Endothelial cell of umbilical vein (primary cell): ENCODE data around the gene AACS. TPM values are rescaled to one million over a fixed set of nuclear protein-coding genes. Genes with fewer than 3 reads are reported as not detected.

ENCODE experiments used
- BruUV-seq: library from RNA; stranded (reverse); fragments of 400-500 nt; replicated peaks from 2 replicates; lab custom pipeline; 2021; lab: Mats Ljungman, UMichigan
- CTCF ChIA-PET: fragments of 300-600, 350-600 bp; sonication (Branson Sonifier 250); formaldehyde crosslinking; loops from one replicate; lab custom pipeline; 2021; ENCODE audit warnings: antibody characterized with exemption, inconsistent platforms; lab: Charles Lee
- POLR2A ChIA-PET: fragments of 300-600, 350-600 bp; sonication (Branson Sonifier 250); formaldehyde crosslinking; loops from one replicate; lab custom pipeline; 2021; ENCODE audit warnings: antibody characterized with exemption, inconsistent platforms; lab: Charles Lee
- DNase-seq: peaks from one replicate; pipeline ENCODE4 v3.0.0-alpha.2; 2011; ENCODE audit warnings: low read depth, low spot score
- FAIRE-seq: peaks from 2 replicates; lab custom pipeline; 2011; peaks lifted over from hg19 to GRCh38; lab: Jason Lieb, UNC
- H2AFZ ChIP-seq: 2 replicates; pipeline ENCODE4 v1.6.0; 2012; ENCODE audit warnings: low read depth, low read length, control low read depth, inconsistent platforms
- H3K27ac ChIP-seq: 2 replicates; pipeline ENCODE4 v1.5.1; 2011; ENCODE audit warnings: low read depth, mild to moderate bottlenecking, control low read depth, low read length, moderate library complexity; ENCODE audit not compliant: insufficient read depth
- H3K27me3 ChIP-seq, 2 experiments: 2 replicates each; pipeline versions ENCODE4 v1.6.0 to v1.6.1; 2011; ENCODE audit warnings: low read length in 2 of 2, mixed read lengths in 1 of 2; ENCODE audit not compliant: control insufficient read depth in 2 of 2, insufficient read depth in 2 of 2
- H3K36me3 ChIP-seq, 2 experiments: 2 replicates in 1 of 2; 3 replicates in 1 of 2; pipeline ENCODE4 v1.5.1; 2011; ENCODE audit warnings: low read length in 2 of 2, mild to moderate bottlenecking in 1 of 2, moderate library complexity in 1 of 2; ENCODE audit not compliant: control insufficient read depth in 2 of 2, insufficient read depth in 2 of 2; ENCODE audit errors: extremely low read depth in 1 of 2
- H3K4me1 ChIP-seq: 3 replicates; pipeline ENCODE4 v1.5.1; 2011; ENCODE audit warnings: mild to moderate bottlenecking, low read length; ENCODE audit not compliant: control insufficient read depth, insufficient read depth; ENCODE audit errors: extremely low read depth
- H3K4me2 ChIP-seq: 2 replicates; pipeline ENCODE4 v1.6.1; 2011; ENCODE audit warnings: low read length, control low read depth, mixed read lengths; ENCODE audit not compliant: insufficient read depth
- H3K4me3 ChIP-seq, 3 experiments: fragments of 200-600 bp in 1 of 3; sonication (generic), shearing (Covaris generic) in 1 of 3; replicated peaks in 1 of 3; 2 replicates each; pipeline ENCODE4 v1.5.1; 2011 to 2016; ENCODE audit warnings: control low read depth in 3 of 3, low read length in 3 of 3, mild to moderate bottlenecking in 2 of 3, inconsistent platforms in 1 of 3, low read depth in 1 of 3, moderate library complexity in 1 of 3; ENCODE audit not compliant: insufficient read depth in 1 of 3
- H3K79me2 ChIP-seq: 2 replicates; pipeline ENCODE4 v1.6.0; 2012; ENCODE audit warnings: low read length, inconsistent platforms; ENCODE audit not compliant: control insufficient read depth, insufficient read depth
- H3K9ac ChIP-seq: replicated peaks from 2 replicates; pipeline ENCODE3; 2011; ENCODE audit warnings: low read length, control low read depth; ENCODE audit not compliant: insufficient read depth; ENCODE audit errors: extremely low read depth
- H3K9me1 ChIP-seq: replicated peaks from 3 replicates; pipeline ENCODE4 v1.6.0; 2011; ENCODE audit warnings: mild to moderate bottlenecking, low read length; ENCODE audit not compliant: control insufficient read depth, insufficient read depth; ENCODE audit errors: extremely low read depth
- H3K9me3 ChIP-seq: replicated peaks from 2 replicates; pipeline ENCODE4 v1.5.1; 2012; ENCODE audit warnings: low read length, inconsistent platforms; ENCODE audit not compliant: control insufficient read depth, insufficient read depth
- H4K20me1 ChIP-seq: replicated peaks from 2 replicates; pipeline ENCODE3; 2011; ENCODE audit warnings: mild to moderate bottlenecking, low read length; ENCODE audit not compliant: control insufficient read depth, insufficient read depth; ENCODE audit errors: extremely low read depth
- CTCF ChIP-seq, 2 donors: IDR thresholded peaks; 1 replicate in 1 of 2; 2 replicates in 1 of 2; pipeline ENCODE4 v1.5.1; 2011; ENCODE audit warnings: low read length in 2 of 2, mild to moderate bottlenecking in 2 of 2, moderate library complexity in 2 of 2, control low read depth in 1 of 2, inconsistent platforms in 1 of 2, low read depth in 1 of 2; ENCODE audit not compliant: insufficient read depth in 1 of 2; ENCODE audit errors: extremely low read depth in 1 of 2
- EZH2 ChIP-seq: IDR thresholded peaks from 2 replicates; pipeline ENCODE4 v1.6.1; 2012; ENCODE audit warnings: borderline replicate concordance, low read depth, mild to moderate bottlenecking, moderate library complexity, low read length, inconsistent platforms; ENCODE audit not compliant: severe bottlenecking
- FOS ChIP-seq: IDR thresholded peaks from 2 replicates; pipeline ENCODE4 v1.6.1; 2011; ENCODE audit warnings: mild to moderate bottlenecking, low read length, moderate library complexity, borderline replicate concordance; ENCODE audit not compliant: insufficient read depth
- GATA2 ChIP-seq: IDR thresholded peaks from 2 replicates; pipeline ENCODE4 v1.7.0; 2011; ENCODE audit warnings: low read depth, mild to moderate bottlenecking, moderate library complexity, mixed read lengths, low read length; ENCODE audit not compliant: insufficient read length, insufficient read depth
- JUN ChIP-seq: IDR thresholded peaks from 2 replicates; pipeline ENCODE4 v1.6.1; 2011; ENCODE audit warnings: borderline replicate concordance, low read depth; ENCODE audit not compliant: insufficient read length, insufficient read depth
- MAX ChIP-seq: IDR thresholded peaks from 2 replicates; pipeline ENCODE4 v1.6.1; 2011; ENCODE audit not compliant: insufficient read depth, insufficient read length
- MYC ChIP-seq: IDR thresholded peaks from one replicate; pipeline ENCODE4 v1.6.1; 2011; ENCODE audit warnings: mild to moderate bottlenecking, low read depth, low read length
- POLR2A ChIP-seq: IDR thresholded peaks from 2 replicates; pipeline ENCODE4 v1.6.1; 2012; ENCODE audit warnings: low read depth, mild to moderate bottlenecking, control low read depth, low read length
- POLR2AphosphoS5 ChIP-seq: IDR thresholded peaks from 2 replicates; pipeline ENCODE4 v1.6.1; 2012; ENCODE audit warnings: low read depth, mild to moderate bottlenecking, control low read depth, low read length, moderate library complexity; ENCODE audit not compliant: insufficient read depth
- dilution Hi-C: fragments of 300-500 bp; cut with MboI; formaldehyde crosslinking; loops from one replicate; pipeline ENCODE4 v1.15.0; 2019; ENCODE audit warnings: low sequenced_read_pairs; ENCODE audit not compliant: extremely low pct_ligation_motif_present
- intact Hi-C: fragments of 100-400 bp; cut with micrococcal nuclease; formaldehyde crosslinking; loops from one replicate; pipeline ENCODE4 v1.10.0; 2022
- polyA plus RNA-seq, 4 experiments: library from polyadenylated mRNA; depleted of rRNA in 3 of 4; stranded (reverse) in 3 of 4; unstranded in 1 of 4; fragments of >200 nt; gene quantifications; 2 replicates each; pipeline versions ENCODE4 v1.2.1 to v1.2.3, GENCODE V29; 2011 to 2012; ENCODE audit warnings: missing spikeins in 1 of 4
- total RNA-seq: library from RNA; stranded (reverse); gene quantifications from 2 replicates; pipeline ENCODE4 v1.2.3, GENCODE V29; 2021

Gene AACS
- total and polyA plus RNA-seq, 2 donors (not counting 3 experiments of a cell fraction or from before 2014, with no cell fraction given) = 34.7 to 40.3 TPM

GRCh38 chr12:125157177-125157576 lies 91.9 kb downstream of the AACS start:
- intact Hi-C loops = loop anchor here (5.0 kb wide), 1 partner anchor 1975 kb away; no protein-coding TSS in a partner anchor
- no peak for FAIRE-seq
- H3K9me3 ChIP-seq = no peaks in the 10 kb centered on the region
- no peaks in the 10 kb centered on the region for H3K79me2 ChIP-seq
- no TSS peak for BruUV-seq
- H2AFZ ChIP-seq = no peak overlapping the region
- POLR2A ChIA-PET = no interaction called here
- dilution Hi-C loops = no loop called here
- H3K36me3 ChIP-seq = no peaks in the 10 kb centered on the region
- H3K9ac ChIP-seq = no peak overlapping the region
- H3K27ac ChIP-seq = no peak overlapping the region
- no peak overlapping the region for H3K4me3 ChIP-seq
- H3K9me1 ChIP-seq = no peaks in the 10 kb centered on the region
- DNase-seq = no peak
- no peak overlapping the region for H3K4me2 ChIP-seq
- no peaks in the 10 kb centered on the region for H4K20me1 ChIP-seq
- H3K4me1 ChIP-seq = no peaks in the 10 kb centered on the region
- TF ChIP-seq MAX (no peak), CTCF (IDR thresholded peaks at IDR 0.05; ENCODE audit: extremely low read depth in 1 of 2, insufficient read depth in 1 of 2, low read depth in 1 of 2, low read length in 2 of 2) (no peak), EZH2 (no peak), POLR2A (no peak), JUN (no peak), POLR2AphosphoS5 (no peak), GATA2 (no peak), MYC (no peak), FOS (no peak)
- no peaks in the 10 kb centered on the region for H3K27me3 ChIP-seq
- CTCF ChIA-PET = no interaction called here
